GM06990 (cell line): ENCODE data around the gene KREMEN1.

Experiments used
- DNase-seq: peaks from one replicate; pipeline ENCODE4 v3.0.0-alpha.2; 2011; ENCODE audit not compliant: insufficient read length; ENCODE audit errors: extremely low read depth
- H3K27me3 ChIP-seq: replicated peaks from 2 replicates; pipeline ENCODE4 v1.6.0; 2011; ENCODE audit warnings: low read length; ENCODE audit not compliant: control insufficient read depth, insufficient read depth
- H3K36me3 ChIP-seq: 2 replicates; pipeline ENCODE4 v1.5.1; 2011; ENCODE audit warnings: low read length; ENCODE audit not compliant: control insufficient read depth, insufficient read depth
- H3K4me3 ChIP-seq: replicated peaks from 2 replicates; pipeline ENCODE4 v1.5.1; 2011; ENCODE audit warnings: low read depth, mild to moderate bottlenecking, control low read depth, low read length
- TF ChIP-seq, protein P1 (sequence below): IDR thresholded peaks from 2 replicates; pipeline ENCODE4 v1.5.1; 2011; ENCODE audit warnings: low read length, control low read depth, mild to moderate bottlenecking, inconsistent platforms; ENCODE audit not compliant: insufficient read depth, poor library complexity, severe bottlenecking

KREMEN1 gene

DNA sequence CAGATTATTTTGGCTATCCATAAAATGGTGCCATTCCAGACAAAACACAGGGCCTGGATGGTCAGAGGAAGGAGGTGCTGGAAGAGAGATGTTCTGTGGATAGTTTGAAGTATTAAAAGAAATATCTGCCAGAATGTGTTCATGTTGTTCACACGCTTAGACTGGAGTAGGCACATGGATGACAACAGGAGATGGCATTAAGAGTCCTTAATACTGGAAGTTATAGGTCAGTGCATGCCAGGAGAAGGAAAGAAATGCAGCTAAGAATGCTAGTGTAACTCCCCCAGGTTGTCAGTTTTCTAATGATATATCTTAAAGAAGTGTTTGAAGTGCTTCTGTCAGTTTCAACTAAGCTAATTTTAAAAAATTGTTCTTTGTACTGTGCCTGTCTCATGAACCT lies 20.2 kb downstream of the KREMEN1 start:
- TF ChIP-seq, protein P1, sequence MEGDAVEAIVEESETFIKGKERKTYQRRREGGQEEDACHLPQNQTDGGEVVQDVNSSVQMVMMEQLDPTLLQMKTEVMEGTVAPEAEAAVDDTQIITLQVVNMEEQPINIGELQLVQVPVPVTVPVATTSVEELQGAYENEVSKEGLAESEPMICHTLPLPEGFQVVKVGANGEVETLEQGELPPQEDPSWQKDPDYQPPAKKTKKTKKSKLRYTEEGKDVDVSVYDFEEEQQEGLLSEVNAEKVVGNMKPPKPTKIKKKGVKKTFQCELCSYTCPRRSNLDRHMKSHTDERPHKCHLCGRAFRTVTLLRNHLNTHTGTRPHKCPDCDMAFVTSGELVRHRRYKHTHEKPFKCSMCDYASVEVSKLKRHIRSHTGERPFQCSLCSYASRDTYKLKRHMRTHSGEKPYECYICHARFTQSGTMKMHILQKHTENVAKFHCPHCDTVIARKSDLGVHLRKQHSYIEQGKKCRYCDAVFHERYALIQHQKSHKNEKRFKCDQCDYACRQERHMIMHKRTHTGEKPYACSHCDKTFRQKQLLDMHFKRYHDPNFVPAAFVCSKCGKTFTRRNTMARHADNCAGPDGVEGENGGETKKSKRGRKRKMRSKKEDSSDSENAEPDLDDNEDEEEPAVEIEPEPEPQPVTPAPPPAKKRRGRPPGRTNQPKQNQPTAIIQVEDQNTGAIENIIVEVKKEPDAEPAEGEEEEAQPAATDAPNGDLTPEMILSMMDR: no peak
- DNase-seq: no peak
- H3K4me3 ChIP-seq: no peak overlapping the region
- no peaks in the 10 kb centered on the region for H3K36me3 ChIP-seq
- H3K27me3 ChIP-seq: no peaks in the 10 kb centered on the region; the same call in 1 of the 2 replicates

DNA sequence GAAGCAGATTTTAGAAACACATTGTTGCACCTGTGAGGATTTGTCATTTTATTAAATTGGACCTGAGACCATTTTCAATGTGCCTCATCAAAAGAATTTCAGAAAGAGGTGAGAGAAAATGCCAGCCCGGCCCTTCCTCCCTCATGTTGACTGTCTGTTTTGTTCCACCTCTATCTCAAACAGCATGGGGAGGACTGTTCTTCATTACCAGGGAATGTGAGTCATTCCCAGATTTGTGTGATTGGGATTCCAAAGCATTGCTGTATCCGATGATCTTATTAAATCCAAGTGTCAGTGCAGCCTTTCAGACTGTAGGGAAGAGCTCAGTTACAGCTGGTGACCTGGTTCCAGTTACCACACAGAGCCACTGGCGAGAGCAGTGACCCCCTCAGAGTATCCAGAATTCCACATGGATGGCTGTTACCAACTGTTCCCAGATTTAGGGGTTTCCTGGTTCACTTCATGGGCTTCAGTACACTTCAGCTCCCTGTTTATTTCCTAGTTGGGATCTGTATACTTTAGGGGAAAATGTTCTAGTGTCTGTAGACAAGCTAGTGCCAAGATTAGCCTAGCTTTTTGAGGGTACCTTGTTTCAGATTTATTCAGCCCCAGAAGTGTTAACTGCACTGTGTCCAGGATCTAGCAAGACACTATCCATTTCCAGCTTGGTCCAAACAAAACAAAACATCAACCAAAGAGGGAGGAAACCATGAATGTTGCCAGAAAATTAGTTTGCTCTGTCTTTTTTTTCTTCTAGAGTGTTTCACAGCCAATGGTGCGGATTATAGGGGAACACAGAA lies 20.9 kb downstream of the KREMEN1 start:
- Histone ChIP-seq H3K36me3 (no peaks in the 10 kb centered on the region), H3K4me3 (no peak overlapping the region), H3K27me3 (no peaks in the 10 kb centered on the region; the same call in 1 of the 2 replicates)
- DNase-seq: no peak
- TF ChIP-seq, protein P1: no peak

DNA sequence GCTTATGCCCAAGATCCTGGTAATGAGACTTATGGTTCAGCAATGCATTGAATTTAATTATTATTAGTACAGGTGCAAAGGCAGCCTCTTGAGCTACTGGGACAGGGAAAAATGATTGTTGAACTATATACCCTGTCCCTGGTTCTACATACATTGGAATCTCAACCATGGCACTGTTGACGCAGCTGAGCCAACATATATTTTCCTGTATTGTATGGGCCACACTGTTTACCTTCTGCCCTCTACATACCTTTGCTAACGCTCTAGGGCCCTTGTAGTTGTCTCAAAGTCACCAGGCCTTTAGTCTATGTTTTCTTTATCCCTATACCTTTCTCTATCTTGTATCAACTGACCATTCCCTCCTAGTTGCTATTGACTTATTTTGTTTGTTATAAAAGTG lies 22.6 kb downstream of the KREMEN1 start:
- TF ChIP-seq, protein P1: no peak
- DNase-seq: no peak
- H3K27me3 ChIP-seq: no peaks in the 10 kb centered on the region; the same call in 1 of the 2 replicates

DNA sequence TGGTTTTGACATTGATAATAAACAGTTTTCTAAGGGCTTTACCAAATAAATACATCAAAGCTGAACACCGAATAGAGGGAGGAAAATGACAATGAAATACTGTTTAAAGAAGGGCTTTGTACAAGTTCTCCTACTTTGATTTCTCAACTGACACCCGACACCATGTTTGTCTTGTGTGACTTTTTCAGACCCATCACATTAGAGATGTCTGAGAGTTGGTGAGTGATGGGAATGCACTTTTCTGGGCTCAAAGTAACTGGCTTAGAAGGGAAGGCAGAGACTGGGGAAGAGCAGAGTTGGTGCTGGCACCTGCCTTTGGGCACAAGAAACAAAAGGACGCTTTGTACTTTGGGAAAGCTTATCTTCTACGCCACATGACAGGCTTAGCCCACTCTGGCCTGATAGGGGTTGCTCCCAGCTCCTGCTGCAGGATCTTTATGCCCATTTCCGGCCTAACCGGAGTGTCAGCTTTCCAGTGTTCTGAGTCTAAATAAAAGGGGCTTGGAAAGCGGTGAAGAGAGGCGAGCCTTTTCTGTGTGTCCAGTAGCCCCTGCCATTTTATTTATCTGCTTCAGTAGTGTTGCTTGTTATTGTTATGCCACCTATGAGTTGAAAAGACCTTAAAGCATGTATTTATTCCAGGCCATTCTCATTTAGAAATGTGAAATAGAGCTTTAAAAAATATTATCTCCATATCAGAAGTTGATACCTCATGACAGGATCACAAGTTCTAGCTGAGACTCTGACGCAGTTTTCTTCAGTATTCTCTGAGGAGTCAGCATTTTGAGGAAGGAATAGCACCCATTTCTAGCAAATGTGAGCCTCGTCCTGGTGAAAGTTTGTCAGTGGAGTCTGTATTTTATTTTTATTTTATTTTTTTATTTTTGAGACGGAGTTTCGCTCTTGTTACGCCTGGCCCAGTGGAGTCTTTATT lies 24.2 kb downstream of the KREMEN1 start:
- Histone ChIP-seq H3K27me3 (no peaks in the 10 kb centered on the region; the same call in 1 of the 2 replicates), H3K4me3 (no peak overlapping the region), H3K36me3 (no peaks in the 10 kb centered on the region)
- no peak for DNase-seq
- TF ChIP-seq, protein P1: no peak

More for the DNA sequence above, 22.6 kb downstream of the KREMEN1 start:
- Histone ChIP-seq H3K4me3 (no peak overlapping the region), H3K36me3 (no peaks in the 10 kb centered on the region)

DNA sequence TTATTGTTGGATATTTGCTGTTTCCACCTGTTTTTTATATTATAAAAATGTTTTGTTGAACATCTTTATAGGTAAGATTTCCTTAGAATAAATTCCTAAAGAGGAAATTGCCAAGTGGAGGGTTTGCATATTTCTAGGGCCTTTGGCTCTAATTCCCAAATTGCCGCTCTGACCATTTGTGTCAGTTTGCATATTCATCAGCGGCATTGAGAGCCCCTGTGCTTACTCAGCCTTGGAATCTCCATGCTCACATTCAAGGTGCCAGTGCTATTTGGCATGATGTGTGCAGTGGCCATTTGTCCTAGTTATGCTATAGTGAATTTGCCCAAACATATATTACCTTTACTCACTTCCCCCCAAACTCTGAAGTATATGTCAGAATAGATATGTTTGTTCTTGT lies 25.5 kb downstream of the KREMEN1 start:
- Histone ChIP-seq H3K4me3 (no peak overlapping the region), H3K27me3 (no peaks in the 10 kb centered on the region; the same call in 1 of the 2 replicates), H3K36me3 (no peaks in the 10 kb centered on the region)
- DNase-seq: no peak
- TF ChIP-seq, protein P1: no peak
